Measurements from ENCODE around the gene MTRF1L.

The MTRF1L gene

DNA sequence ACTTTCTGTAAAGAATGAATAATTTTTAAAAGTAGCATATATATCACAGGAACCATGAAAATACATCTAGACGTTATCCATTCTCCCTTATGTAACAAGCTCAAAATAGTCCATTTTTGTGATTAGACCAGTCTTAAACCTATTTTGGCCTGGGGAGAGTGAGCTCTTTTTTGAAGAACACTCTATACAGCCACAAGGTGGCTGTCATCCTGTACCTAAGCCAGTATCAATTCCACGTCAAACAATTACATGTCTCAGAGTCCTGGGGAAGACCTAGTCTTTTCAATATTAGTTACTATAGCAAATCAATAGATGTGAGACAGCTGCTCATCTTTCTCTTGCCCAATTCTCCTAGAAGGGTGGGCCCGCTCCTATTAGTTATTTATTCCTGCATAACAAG is 48.1 kb downstream of the MTRF1L start:
- DNase-seq = no peak
- Mint-ChIP-seq H3K27me3 (ENCODE audit: low read depth, poor library complexity) (peaks cover 5% of the 10 kb centered on the region), H3K9me3 (no peaks in the 10 kb centered on the region)

DNA sequence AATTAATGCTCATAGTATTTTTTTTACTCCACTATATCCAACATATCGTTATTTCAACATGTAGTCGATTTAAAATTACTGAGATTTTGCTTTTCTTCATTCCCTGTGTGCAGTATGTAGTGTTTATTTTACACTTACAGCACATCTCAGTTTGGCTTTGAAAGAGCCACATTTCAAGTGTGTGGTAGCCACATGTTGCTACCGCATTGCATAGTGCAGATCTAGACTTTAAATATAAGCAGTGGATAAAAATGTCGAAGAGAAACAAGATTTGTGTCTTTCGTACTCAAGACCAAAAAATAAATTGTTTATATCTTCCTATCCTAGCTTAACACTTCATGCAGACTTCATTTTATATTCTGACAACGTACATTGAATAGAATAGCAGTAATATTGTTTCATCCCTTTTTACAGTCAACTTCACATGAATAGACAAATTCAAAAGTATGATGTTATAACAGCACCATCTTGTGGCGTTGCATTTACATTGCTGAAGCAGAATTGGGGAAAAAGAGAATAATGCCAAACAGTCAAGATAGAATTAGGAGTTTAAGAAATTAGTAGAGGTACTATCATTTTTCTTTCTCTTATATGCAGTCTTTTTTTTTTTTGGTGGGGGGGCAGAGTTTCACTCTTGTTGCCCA is 49.5 kb downstream of the MTRF1L start:
- Mint-ChIP-seq H3K4me1 (no peaks in the 10 kb centered on the region), H3K36me3 (ENCODE audit: low read depth) (no peaks in the 10 kb centered on the region), H3K27me3 (ENCODE audit: low read depth, poor library complexity) (peaks cover under 1% of the 10 kb centered on the region), H3K9me3 (no peaks in the 10 kb centered on the region), H3K27ac (no peak overlapping the region), H3K4me3 (no peak overlapping the region)
- TF ChIP-seq, protein P1, sequence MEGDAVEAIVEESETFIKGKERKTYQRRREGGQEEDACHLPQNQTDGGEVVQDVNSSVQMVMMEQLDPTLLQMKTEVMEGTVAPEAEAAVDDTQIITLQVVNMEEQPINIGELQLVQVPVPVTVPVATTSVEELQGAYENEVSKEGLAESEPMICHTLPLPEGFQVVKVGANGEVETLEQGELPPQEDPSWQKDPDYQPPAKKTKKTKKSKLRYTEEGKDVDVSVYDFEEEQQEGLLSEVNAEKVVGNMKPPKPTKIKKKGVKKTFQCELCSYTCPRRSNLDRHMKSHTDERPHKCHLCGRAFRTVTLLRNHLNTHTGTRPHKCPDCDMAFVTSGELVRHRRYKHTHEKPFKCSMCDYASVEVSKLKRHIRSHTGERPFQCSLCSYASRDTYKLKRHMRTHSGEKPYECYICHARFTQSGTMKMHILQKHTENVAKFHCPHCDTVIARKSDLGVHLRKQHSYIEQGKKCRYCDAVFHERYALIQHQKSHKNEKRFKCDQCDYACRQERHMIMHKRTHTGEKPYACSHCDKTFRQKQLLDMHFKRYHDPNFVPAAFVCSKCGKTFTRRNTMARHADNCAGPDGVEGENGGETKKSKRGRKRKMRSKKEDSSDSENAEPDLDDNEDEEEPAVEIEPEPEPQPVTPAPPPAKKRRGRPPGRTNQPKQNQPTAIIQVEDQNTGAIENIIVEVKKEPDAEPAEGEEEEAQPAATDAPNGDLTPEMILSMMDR (IDR thresholded peaks at IDR 0.05) = peak; percentile 48
- no peak for DNase-seq

More for the DNA sequence above, 48.1 kb downstream of the MTRF1L start:
- no peak overlapping the region for H3K27ac Mint-ChIP-seq
- H3K36me3 Mint-ChIP-seq (ENCODE audit: low read depth) = no peaks in the 10 kb centered on the region
- TF ChIP-seq, protein P1 (IDR thresholded peaks at IDR 0.05) = no peak
- no peaks in the 10 kb centered on the region for H3K4me1 Mint-ChIP-seq
- no peak overlapping the region for H3K4me3 Mint-ChIP-seq

- DNase-seq = no peak
- Mint-ChIP-seq H3K4me1 (no peaks in the 10 kb centered on the region), H3K36me3 (ENCODE audit: low read depth) (no peaks in the 10 kb centered on the region), H3K27me3 (ENCODE audit: low read depth, poor library complexity) (no peaks in the 10 kb centered on the region), H3K4me3 (no peak overlapping the region), H3K27ac (no peak overlapping the region), H3K9me3 (no peaks in the 10 kb centered on the region)
- TF ChIP-seq, protein P1 (IDR thresholded peaks at IDR 0.05) = no peak
Observed at GRCh38 chr6:152952045-152952444, 50.5 kb downstream of the MTRF1L start.

DNA sequence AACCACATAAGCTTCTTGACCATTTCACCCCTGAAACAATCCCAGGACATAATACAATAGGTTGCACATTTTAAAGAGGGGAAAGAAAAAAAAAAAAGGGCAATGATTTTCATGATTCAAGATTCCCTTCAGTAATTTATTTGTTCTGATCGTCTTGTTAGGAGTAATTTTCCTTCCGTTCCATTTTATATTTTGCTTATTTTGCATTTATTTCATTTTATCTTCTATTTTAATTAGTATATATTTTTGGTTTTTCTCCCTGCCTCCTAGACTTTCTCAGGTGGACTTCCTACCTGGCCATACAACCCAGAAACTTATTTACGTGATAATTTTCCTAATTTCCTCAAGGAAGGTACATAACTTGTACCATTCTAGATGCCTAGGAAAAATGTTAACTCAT is 52.3 kb downstream of the MTRF1L start:
- H3K36me3 Mint-ChIP-seq (ENCODE audit: low read depth) = no peaks in the 10 kb centered on the region
- TF ChIP-seq, protein P1 (IDR thresholded peaks at IDR 0.05) = no peak
- H3K27me3 Mint-ChIP-seq (ENCODE audit: low read depth, poor library complexity) = no peaks in the 10 kb centered on the region
- H3K4me1 Mint-ChIP-seq = no peaks in the 10 kb centered on the region
- no peaks in the 10 kb centered on the region for H3K9me3 Mint-ChIP-seq
- no peak for DNase-seq
- H3K4me3 Mint-ChIP-seq = no peak overlapping the region
- H3K27ac Mint-ChIP-seq = no peak overlapping the region

- Mint-ChIP-seq H3K27me3 (ENCODE audit: low read depth, poor library complexity) (no peaks in the 10 kb centered on the region), H3K9me3 (no peaks in the 10 kb centered on the region), H3K36me3 (ENCODE audit: low read depth) (no peaks in the 10 kb centered on the region), H3K4me1 (no peaks in the 10 kb centered on the region), H3K4me3 (no peak overlapping the region), H3K27ac (no peak overlapping the region)
- DNase-seq = no peak
- TF ChIP-seq, protein P1 (IDR thresholded peaks at IDR 0.05) = peak; percentile 60
Observed at GRCh38 chr6:152948150-152948768, 54.2 kb downstream of the MTRF1L start.

DNA sequence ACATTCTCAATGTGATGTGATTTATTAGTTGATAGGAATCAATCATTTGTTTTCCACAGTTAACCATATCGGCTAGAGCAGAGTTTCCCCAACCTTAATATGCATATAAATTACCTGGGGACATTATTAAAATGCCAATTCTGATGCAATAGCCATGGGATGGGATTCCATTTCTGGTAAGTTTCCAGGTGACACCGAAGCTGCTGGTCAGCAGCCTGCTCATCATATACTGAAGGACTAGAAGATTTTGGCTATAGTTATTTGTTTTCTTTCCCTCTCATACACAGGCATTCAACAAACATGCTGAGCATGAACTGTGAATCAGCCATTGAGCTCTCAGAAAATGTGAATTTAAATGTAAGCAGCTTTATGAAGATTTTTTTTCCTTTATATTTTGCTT is 55.5 kb downstream of the MTRF1L start:
- Mint-ChIP-seq H3K36me3 (ENCODE audit: low read depth) (no peaks in the 10 kb centered on the region), H3K27ac (no peak overlapping the region)

More for the DNA sequence above, 55.5 kb downstream of the MTRF1L start:
- Mint-ChIP-seq H3K4me3 (no peak overlapping the region), H3K27me3 (ENCODE audit: low read depth, poor library complexity) (peaks cover 5% of the 10 kb centered on the region), H3K9me3 (no peaks in the 10 kb centered on the region), H3K4me1 (no peaks in the 10 kb centered on the region)
- DNase-seq = no peak
- TF ChIP-seq, protein P1 (IDR thresholded peaks at IDR 0.05) = no peak
